PC-3 (cell line): ENCODE data around the gene ZNF497.

Source experiments
- CTCF ChIP-seq: fragments of 300-600 bp; sonication (generic); conservative IDR thresholded peaks from 2 replicates; pipeline ENCODE4 v1.5.1; 2017; ENCODE audit warnings: antibody characterized with exemption, low read depth, mild to moderate bottlenecking, low read length
- EZH2 ChIP-seq: fragments of 300-600 bp; sonication (generic); IDR thresholded peaks from one replicate; pipeline ENCODE4 v1.6.1; 2017; ENCODE audit warnings: antibody characterized with exemption, mild to moderate bottlenecking, low read length; ENCODE audit not compliant: unreplicated experiment
- EZH2phosphoT487 ChIP-seq: fragments of 300-600 bp; sonication (generic); IDR thresholded peaks from 2 replicates; pipeline ENCODE4 v1.6.1; 2018; ENCODE audit warnings: mild to moderate bottlenecking, antibody characterized with exemption, low read length, borderline replicate concordance

GRCh38 chr19:58392945-58393724 lies 30.6 kb upstream of the ZNF497 start:
- TF ChIP-seq CTCF, result no peak
- TF ChIP-seq EZH2, result no peak
- no peak for TF ChIP-seq EZH2phosphoT487
